ENCODE measurements around the gene GCN1. TPM values are rescaled to one million over a fixed set of nuclear protein-coding genes. Genes with fewer than 3 reads are reported as not detected.
"Not testable (repeated sequence)": the region's sequence is repeated elsewhere in the genome, so short reads cannot be mapped to it uniquely, and the experiment has no call there.

Gene GCN1
- total RNA-seq, 1 experiment from 2014 or later, result 116 TPM

- no peaks in the 10 kb centered on the region for H3K27me3 ChIP-seq (ENCODE audit: insufficient read depth, low read depth)
- no peaks in the 10 kb centered on the region for H3K4me1 ChIP-seq (replicated peaks; ENCODE audit: insufficient read depth)
- no peak for DNase-seq
- H3K36me3 ChIP-seq (ENCODE audit: low read depth), result no peaks in the 10 kb centered on the region
- no peak for TF ChIP-seq EZH2 (IDR thresholded peaks at IDR 0.05; ENCODE audit: low read depth)
- no peak for TF ChIP-seq CTCF (conservative IDR thresholded peaks at IDR 0.05)
- no peaks in the 10 kb centered on the region for H3K9me2 ChIP-seq (ENCODE audit: insufficient read depth)
- no peak overlapping the region for H3K4me3 ChIP-seq
- no peaks in the 10 kb centered on the region for H3K79me2 ChIP-seq (ENCODE audit: low read depth)
- no peaks in the 10 kb centered on the region for H4K20me1 ChIP-seq (ENCODE audit: insufficient read depth)
- H3F3A ChIP-seq (ENCODE audit: insufficient read depth, low read depth), result no peaks in the 10 kb centered on the region
- H2AFZ ChIP-seq, result no peak overlapping the region
- ChIA-PET CTCF (no interaction called here), POLR2A (ENCODE audit: unreplicated experiment) (interaction anchor here (0.6 kb wide), 1 partner anchor 82 kb away, joined by 3 read pairs; no protein-coding TSS in a partner anchor)
- no peaks in the 10 kb centered on the region for H3K9me3 ChIP-seq (ENCODE audit: insufficient read depth, low read depth)
- intact Hi-C loops (cut with micrococcal nuclease; ENCODE audit: unreplicated experiment), result no loop called here
- H3K27ac ChIP-seq, result no peak overlapping the region
- H3K4me2 ChIP-seq, result no peak overlapping the region
- no TSS peak for BruUV-seq (replicated peaks)
Measured at GRCh38 chr12:120211243-120211903, 16.9 kb upstream of the GCN1 start.

GRCh38 chr12:120209851-120210250 is 15.3 kb upstream of the GCN1 start:
- Histone ChIP-seq H3K4me1 (replicated peaks; ENCODE audit: insufficient read depth) (no peaks in the 10 kb centered on the region), H3K9me3 (ENCODE audit: insufficient read depth, low read depth) (no peaks in the 10 kb centered on the region), H3K9me2 (ENCODE audit: insufficient read depth) (no peaks in the 10 kb centered on the region), H4K20me1 (ENCODE audit: insufficient read depth) (no peaks in the 10 kb centered on the region), H3F3A (ENCODE audit: insufficient read depth, low read depth) (no peaks in the 10 kb centered on the region), H3K4me3 (no peak overlapping the region), H3K27ac (no peak overlapping the region), H3K27me3 (ENCODE audit: insufficient read depth, low read depth) (no peaks in the 10 kb centered on the region), H3K4me2 (no peak overlapping the region), H3K36me3 (ENCODE audit: low read depth) (no peaks in the 10 kb centered on the region), H2AFZ (no peak overlapping the region), H3K79me2 (ENCODE audit: low read depth) (no peaks in the 10 kb centered on the region)
- no peak for DNase-seq
- TF ChIP-seq CTCF (conservative IDR thresholded peaks at IDR 0.05) (no peak), EZH2 (IDR thresholded peaks at IDR 0.05; ENCODE audit: low read depth) (no peak)
- intact Hi-C loops (cut with micrococcal nuclease; ENCODE audit: unreplicated experiment), result no loop called here
- ChIA-PET POLR2A (ENCODE audit: unreplicated experiment) (no interaction called here), CTCF (no interaction called here)
- no TSS peak for BruUV-seq (replicated peaks)

GRCh38 chr12:120207227-120207626 is 12.7 kb upstream of the GCN1 start:
- no TSS peak for BruUV-seq (replicated peaks)
- POLR2A ChIA-PET (ENCODE audit: unreplicated experiment), result no interaction called here
- no peak overlapping the region for H2AFZ ChIP-seq

GRCh38 chr12:120206781-120207180 is 12.3 kb upstream of the GCN1 start:
- H3K27me3 ChIP-seq (ENCODE audit: insufficient read depth, low read depth); DNase-seq: not testable (repeated sequence)

More at GRCh38 chr12:120207227-120207626, 12.7 kb upstream of the GCN1 start:
- Histone ChIP-seq H4K20me1 (ENCODE audit: insufficient read depth) (no peaks in the 10 kb centered on the region), H3K4me1 (replicated peaks; ENCODE audit: insufficient read depth) (no peaks in the 10 kb centered on the region), H3F3A (ENCODE audit: insufficient read depth, low read depth) (no peaks in the 10 kb centered on the region), H3K79me2 (ENCODE audit: low read depth) (no peaks in the 10 kb centered on the region), H3K9me3 (ENCODE audit: insufficient read depth, low read depth) (no peaks in the 10 kb centered on the region), H3K27ac (no peak overlapping the region), H3K27me3 (ENCODE audit: insufficient read depth, low read depth) (no peaks in the 10 kb centered on the region), H3K36me3 (ENCODE audit: low read depth) (no peaks in the 10 kb centered on the region), H3K4me2 (no peak overlapping the region), H3K4me3 (no peak overlapping the region), H3K9me2 (ENCODE audit: insufficient read depth) (no peaks in the 10 kb centered on the region)
- intact Hi-C loops (cut with micrococcal nuclease; ENCODE audit: unreplicated experiment), result no loop called here
- CTCF ChIA-PET, result no interaction called here
- TF ChIP-seq EZH2 (IDR thresholded peaks at IDR 0.05; ENCODE audit: low read depth), result no peak
- no peak for TF ChIP-seq CTCF (conservative IDR thresholded peaks at IDR 0.05)
- no peak for DNase-seq

More at GRCh38 chr12:120206781-120207180, 12.3 kb upstream of the GCN1 start:
- H3K27ac ChIP-seq; H3K4me1 ChIP-seq (replicated peaks; ENCODE audit: insufficient read depth); H2AFZ ChIP-seq; intact Hi-C loops (cut with micrococcal nuclease; ENCODE audit: unreplicated experiment); H3F3A ChIP-seq (ENCODE audit: insufficient read depth, low read depth); H3K79me2 ChIP-seq (ENCODE audit: low read depth); BruUV-seq (replicated peaks); H3K4me3 ChIP-seq; H3K9me2 ChIP-seq (ENCODE audit: insufficient read depth); H3K4me2 ChIP-seq; H3K36me3 ChIP-seq (ENCODE audit: low read depth); CTCF ChIA-PET; H4K20me1 ChIP-seq (ENCODE audit: insufficient read depth); H3K9me3 ChIP-seq (ENCODE audit: insufficient read depth, low read depth): not testable (repeated sequence)
- POLR2A ChIA-PET (ENCODE audit: unreplicated experiment), result interaction anchor here (0.6 kb wide), 1 partner anchor 1343 kb away, joined by 4 read pairs; no protein-coding TSS in a partner anchor

Measured in PC-9 (cell line).